SU-DHL-6 (cell line): ENCODE data around the gene MS4A18.

Experiments
- H2AFZ ChIP-seq: fragments of 200-600 bp; sonication (generic); 2 replicates; pipeline ENCODE4 v1.6.1; 2014; ENCODE audit warnings: low read depth, mild to moderate bottlenecking, moderate library complexity, mixed read lengths, antibody characterized with exemption, low read length; ENCODE audit not compliant: severe bottlenecking
- H3F3A ChIP-seq: fragments of 200-600 bp; shearing (Covaris generic); 2 replicates; pipeline ENCODE4 v1.6.0; 2016; ENCODE audit warnings: antibody characterized with exemption, mild to moderate bottlenecking; ENCODE audit not compliant: insufficient read depth
- H3K27ac ChIP-seq: fragments of 200-600 bp; sonication (generic); 2 replicates; pipeline ENCODE4 v1.5.1; 2016; ENCODE audit warnings: low read depth, mild to moderate bottlenecking, low read length, moderate library complexity, mixed read lengths
- H3K27me3 ChIP-seq: fragments of 200-600 bp; sonication (generic), shearing (Covaris generic); 2 replicates; pipeline ENCODE4 v1.6.0; 2014; ENCODE audit warnings: mild to moderate bottlenecking, low read length
- H3K36me3 ChIP-seq: fragments of 200-600 bp; sonication (generic); 2 replicates; pipeline ENCODE4 v1.6.1; 2014; ENCODE audit warnings: mild to moderate bottlenecking, low read length, mixed read lengths
- H3K4me2 ChIP-seq: fragments of 300-600, 200-600 bp; shearing (Covaris generic), sonication (generic); 2 replicates; pipeline ENCODE4 v1.6.0; 2014; ENCODE audit warnings: low read length, low read depth, mild to moderate bottlenecking; ENCODE audit not compliant: poor library complexity, severe bottlenecking
- H3K4me3 ChIP-seq: fragments of 200-600 bp; sonication (generic); 2 replicates; pipeline ENCODE4 v1.5.1; 2014; ENCODE audit warnings: antibody characterized with exemption, low read length, mild to moderate bottlenecking, mixed read lengths; ENCODE audit not compliant: insufficient read depth, poor library complexity, severe bottlenecking
- H3K79me2 ChIP-seq: fragments of 200-600 bp; sonication (generic); 2 replicates; pipeline ENCODE4 v1.6.1; 2014; ENCODE audit warnings: mild to moderate bottlenecking, low read length, moderate library complexity; ENCODE audit not compliant: insufficient read depth
- H3K9ac ChIP-seq: fragments of 200-600 bp; sonication (generic); 2 replicates; pipeline ENCODE4 v1.7.0; 2014; ENCODE audit warnings: mild to moderate bottlenecking, low read length
- H3K9me2 ChIP-seq: fragments of 200-600 bp; sonication (generic); replicated peaks from 2 replicates; pipeline ENCODE4 v1.6.1; 2014; ENCODE audit warnings: low read length; ENCODE audit not compliant: insufficient read depth
- H3K9me3 ChIP-seq: fragments of 200-600 bp; sonication (generic); 2 replicates; pipeline ENCODE4 v1.6.1; 2014; ENCODE audit warnings: low read length, mixed read lengths; ENCODE audit not compliant: insufficient read depth
- H4K20me1 ChIP-seq: fragments of 200-600 bp; sonication (generic); 2 replicates; pipeline ENCODE4 v1.6.1; 2014; ENCODE audit warnings: low read depth, mild to moderate bottlenecking, antibody characterized with exemption, low read length, moderate library complexity, mixed read lengths
- CTCF ChIP-seq: fragments of 200-600 bp; sonication (generic); IDR thresholded peaks from one replicate; pipeline ENCODE4 v1.5.1; 2017; ENCODE audit warnings: antibody characterized with exemption, mild to moderate bottlenecking, low read length, moderate library complexity; ENCODE audit not compliant: insufficient read depth, poor library complexity, severe bottlenecking
- EZH2phosphoT487 ChIP-seq: fragments of 200-600 bp; sonication (generic), shearing (Covaris generic); conservative IDR thresholded peaks from 2 replicates; pipeline ENCODE4 v1.6.1; 2018; ENCODE audit warnings: mild to moderate bottlenecking, antibody characterized with exemption, low read length, moderate library complexity, mixed read lengths

Gene MS4A18

DNA sequence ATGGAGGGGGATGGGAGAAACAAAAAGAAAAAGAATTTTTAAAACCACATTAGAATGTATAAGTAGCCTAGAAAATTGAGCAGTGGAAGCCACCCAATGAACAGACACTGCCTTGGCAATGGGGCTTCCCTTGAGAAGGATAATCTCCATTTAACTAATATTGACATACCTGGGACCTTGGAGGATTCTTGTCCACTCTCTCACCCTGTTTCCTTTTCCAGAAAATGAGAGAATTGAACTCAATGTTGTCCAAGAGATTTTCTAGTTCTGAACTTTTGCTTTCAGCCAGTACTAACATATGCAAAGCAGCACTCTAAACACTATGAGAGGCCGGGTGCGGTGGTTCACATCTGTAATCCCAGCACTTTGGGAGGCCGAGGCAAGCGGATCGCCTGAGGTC, 24.6 kb upstream of the MS4A18 start:
- Histone ChIP-seq H3K9ac (no peak overlapping the region), H3F3A (no peaks in the 10 kb centered on the region), H2AFZ (no peak overlapping the region), H3K9me3 (no peaks in the 10 kb centered on the region), H3K36me3 (no peaks in the 10 kb centered on the region), H3K4me2 (no peak overlapping the region), H3K79me2 (no peaks in the 10 kb centered on the region), H3K9me2 (no peaks in the 10 kb centered on the region), H3K27me3 (no peaks in the 10 kb centered on the region), H3K27ac (no peak overlapping the region), H4K20me1 (no peaks in the 10 kb centered on the region), H3K4me3 (no peak overlapping the region)
- TF ChIP-seq EZH2phosphoT487 = no peak
- no peak for TF ChIP-seq CTCF

- Histone ChIP-seq H3K36me3 (no peaks in the 10 kb centered on the region), H3K79me2 (no peaks in the 10 kb centered on the region), H3K9me3 (no peaks in the 10 kb centered on the region), H3K4me3 (no peak overlapping the region), H3F3A (no peaks in the 10 kb centered on the region), H3K27me3 (no peaks in the 10 kb centered on the region), H2AFZ (no peak overlapping the region), H3K9me2 (no peaks in the 10 kb centered on the region), H4K20me1 (no peaks in the 10 kb centered on the region), H3K9ac (no peak overlapping the region), H3K27ac (no peak overlapping the region), H3K4me2 (no peak overlapping the region)
- TF ChIP-seq CTCF (no peak), EZH2phosphoT487 (no peak)
Observed at GRCh38 chr11:60700689-60701468, 23.6 kb upstream of the MS4A18 start.

GRCh38 chr11:60701469-60701818, 23.1 kb upstream of the MS4A18 start:
- H2AFZ ChIP-seq = no peak overlapping the region
- no peak overlapping the region for H3K4me2 ChIP-seq
- H4K20me1 ChIP-seq = no peaks in the 10 kb centered on the region
- TF ChIP-seq CTCF (no peak), EZH2phosphoT487 (no peak)
- no peak overlapping the region for H3K9ac ChIP-seq
- H3K27me3 ChIP-seq = no peaks in the 10 kb centered on the region
- no peak overlapping the region for H3K4me3 ChIP-seq
- no peaks in the 10 kb centered on the region for H3K9me3 ChIP-seq
- no peak overlapping the region for H3K27ac ChIP-seq
- H3F3A ChIP-seq = no peaks in the 10 kb centered on the region
- no peaks in the 10 kb centered on the region for H3K79me2 ChIP-seq
- no peaks in the 10 kb centered on the region for H3K36me3 ChIP-seq
- no peaks in the 10 kb centered on the region for H3K9me2 ChIP-seq
